Measurements from ENCODE around the gene GABPA. TPM values are rescaled to one million over a fixed set of nuclear protein-coding genes. Genes with fewer than 3 reads are reported as not detected.

The GABPA gene
- total RNA-seq, 1 experiment from 2014 or later = 24.8 TPM

GRCh38 chr21:25717491-25718147 lies 17.2 kb upstream of the GABPA start:
- CTCF ChIA-PET = interaction anchor here (0.8 to 1.1 kb wide), 2 partner anchors 109 to 145 kb away, joined by 3 to 4 read pairs; no protein-coding TSS in a partner anchor
- H3K27me3 Mint-ChIP-seq (ENCODE audit: low read depth) = no peaks in the 10 kb centered on the region
- DNase-seq (ENCODE audit: low spot score) (no peak), ATAC-seq (peak; percentile 68)
- no peak for TF ChIP-seq CREB1 (CRISPR knock-in tag; IDR thresholded peaks at IDR 0.05)
- TF ChIP-seq NR3C1 (CRISPR knock-in tag; conservative IDR thresholded peaks at IDR 0.05; ENCODE audit: low read depth) = no peak
- TF ChIP-seq ZNF138 (CRISPR knock-in tag; conservative IDR thresholded peaks at IDR 0.05) = no peak
- no peak for TF ChIP-seq ARID4B (CRISPR knock-in tag; IDR thresholded peaks at IDR 0.05; ENCODE audit: borderline replicate concordance)
- no peak for TF ChIP-seq JUN (CRISPR knock-in tag; IDR thresholded peaks at IDR 0.05)
- TF ChIP-seq ZMAT4 (CRISPR knock-in tag; IDR thresholded peaks at IDR 0.05) = no peak
- no peak for TF ChIP-seq AFF4 (CRISPR knock-in tag; IDR thresholded peaks at IDR 0.05; ENCODE audit: borderline replicate concordance)
- TF ChIP-seq ATF1 (CRISPR knock-in tag; IDR thresholded peaks at IDR 0.05) = no peak
- TF ChIP-seq PREB (CRISPR knock-in tag; IDR thresholded peaks at IDR 0.05; ENCODE audit: borderline replicate concordance) = no peak
- TF ChIP-seq ZNF219 (CRISPR knock-in tag; IDR thresholded peaks at IDR 0.05; ENCODE audit: borderline replicate concordance) = no peak
- TF ChIP-seq ETV6 (CRISPR knock-in tag; IDR thresholded peaks at IDR 0.05) = no peak
- TF ChIP-seq NFE2L1 (CRISPR knock-in tag; IDR thresholded peaks at IDR 0.05) = no peak
- TF ChIP-seq ZSCAN18 (CRISPR knock-in tag; IDR thresholded peaks at IDR 0.05) = no peak
- no peak for TF ChIP-seq SMAD3 (CRISPR knock-in tag; IDR thresholded peaks at IDR 0.05; ENCODE audit: borderline replicate concordance)
- POLR2A ChIA-PET = no interaction called here
- H3K4me1 Mint-ChIP-seq = peaks cover 12% of the 10 kb centered on the region
- H3K27ac Mint-ChIP-seq = peak overlapping the region; percentile 78; the same call in 1 of the 2 replicates
- peaks cover 14% of the 10 kb centered on the region for H3K36me3 Mint-ChIP-seq
- no peaks in the 10 kb centered on the region for H3K9me3 Mint-ChIP-seq
- H3K4me3 Mint-ChIP-seq = no peak overlapping the region
